HuH-7.5 (cell line): ENCODE data around the gene PLEKHG5.
A peak's percentile ranks its signal among the peaks of the same experiment; 100 is the strongest.

ENCODE experiments used
- DNase-seq: peaks from one replicate; pipeline ENCODE4 v3.0.0; 2011; ENCODE audit warnings: low spot score

PLEKHG5 gene

GRCh38 chr1:6475381-6476133 lies 15.9 kb downstream of the PLEKHG5 start:
- DNase-seq, result peak; percentile 97

GRCh38 chr1:6474815-6475282 lies 16.6 kb downstream of the PLEKHG5 start:
- no peak for DNase-seq

- no peak for DNase-seq
Measured at GRCh38 chr1:6473974-6474814, 17.3 kb downstream of the PLEKHG5 start.

- no peak for DNase-seq
Measured at GRCh38 chr1:6473156-6473555, 18.3 kb downstream of the PLEKHG5 start.

GRCh38 chr1:6472391-6472790 lies 19.1 kb downstream of the PLEKHG5 start:
- DNase-seq, result no peak

GRCh38 chr1:6471970-6472368 lies 19.5 kb downstream of the PLEKHG5 start:
- DNase-seq, result no peak

- DNase-seq, result no peak
Measured at GRCh38 chr1:6471086-6471969, 20.1 kb downstream of the PLEKHG5 start.

- no peak for DNase-seq
Measured at GRCh38 chr1:6470132-6471085, 21.1 kb downstream of the PLEKHG5 start.

- DNase-seq, result no peak
Measured at GRCh38 chr1:6468729-6469461, 22.6 kb downstream of the PLEKHG5 start.

- DNase-seq, result no peak
Measured at GRCh38 chr1:6467744-6468688, 23.5 kb downstream of the PLEKHG5 start.

GRCh38 chr1:6467224-6467623 lies 24.2 kb downstream of the PLEKHG5 start:
- no peak for DNase-seq

- no peak for DNase-seq
Measured at GRCh38 chr1:6466751-6467150, 24.7 kb downstream of the PLEKHG5 start.

GRCh38 chr1:6466023-6466422 lies 25.4 kb downstream of the PLEKHG5 start, which contains the start of gene TNFRSF25:
TNFRSF25 (minus strand) TSS chr1:6466173; CDS start chr1:6466107, 66 bp downstream.
- no peak for DNase-seq

GRCh38 chr1:6465461-6466005 lies 25.9 kb downstream of the PLEKHG5 start:
- DNase-seq, result no peak

- DNase-seq, result no peak
Measured at GRCh38 chr1:6464915-6465314, 26.6 kb downstream of the PLEKHG5 start.

- DNase-seq, result no peak
Measured at GRCh38 chr1:6464514-6464836, 27.0 kb downstream of the PLEKHG5 start.

- DNase-seq, result no peak
Measured at GRCh38 chr1:6463120-6463412, 28.4 kb downstream of the PLEKHG5 start.

- DNase-seq, result no peak
Measured at GRCh38 chr1:6462412-6463119, 28.9 kb downstream of the PLEKHG5 start.
